NCI-H2227 treated with DMSO at 0.1 percent for 48 hours (cell line): ENCODE measurements around the gene KCNA10.
"Not testable (repeated sequence)": the region's sequence is repeated elsewhere in the genome, so short reads cannot be mapped to it uniquely, and the experiment has no call there.

Source experiments
- DNase-seq: peaks from one replicate; lab custom pipeline; 2025; lab: John Stamatoyannopoulos, UW

KCNA10 gene

GRCh38 chr1:110535985-110536384 is 17.0 kb upstream of the KCNA10 start:
- no peak for DNase-seq

- no peak for DNase-seq
Measured at GRCh38 chr1:110533230-110533629, 14.3 kb upstream of the KCNA10 start.

DNA sequence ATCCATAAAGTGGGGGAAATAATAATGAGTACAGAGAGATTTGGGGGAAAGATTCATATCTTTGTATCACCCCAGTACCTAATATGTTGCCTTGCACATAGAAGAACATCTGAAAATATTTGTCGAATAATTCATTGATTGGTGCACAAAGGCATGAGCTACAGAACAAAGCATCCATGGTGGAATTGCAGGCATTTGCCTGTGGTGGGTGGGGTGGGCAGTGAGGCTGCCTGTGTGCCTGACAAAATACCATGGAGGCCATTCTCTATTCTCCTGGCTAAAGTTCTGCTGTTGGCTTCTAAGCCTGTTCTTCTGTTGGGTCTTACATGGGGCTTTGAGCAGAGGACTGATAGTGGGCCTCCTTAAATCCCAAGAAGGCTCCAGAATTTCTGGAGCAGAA is 10.0 kb upstream of the KCNA10 start:
- no peak for DNase-seq

- DNase-seq, result no peak
Measured at GRCh38 chr1:110526201-110526780, 7.3 kb upstream of the KCNA10 start.

DNA sequence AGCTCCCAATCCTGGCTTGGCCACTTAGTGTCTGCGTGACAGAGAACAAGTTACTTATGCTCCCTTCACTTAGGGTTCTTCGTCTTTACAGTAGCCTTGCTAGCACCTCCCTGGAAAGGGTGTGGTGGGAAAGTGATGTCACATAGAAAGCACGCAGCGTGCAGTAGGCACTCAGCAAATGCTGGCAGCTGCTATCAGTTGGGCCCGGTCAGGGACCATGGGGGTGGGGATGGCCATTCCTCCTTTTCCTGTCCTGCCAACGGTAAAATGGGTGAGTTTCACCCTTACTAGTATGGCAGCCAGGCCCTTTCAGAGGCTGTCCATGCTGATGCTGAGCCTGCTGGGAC is 6.2 kb upstream of the KCNA10 start:
- no peak for DNase-seq

DNA sequence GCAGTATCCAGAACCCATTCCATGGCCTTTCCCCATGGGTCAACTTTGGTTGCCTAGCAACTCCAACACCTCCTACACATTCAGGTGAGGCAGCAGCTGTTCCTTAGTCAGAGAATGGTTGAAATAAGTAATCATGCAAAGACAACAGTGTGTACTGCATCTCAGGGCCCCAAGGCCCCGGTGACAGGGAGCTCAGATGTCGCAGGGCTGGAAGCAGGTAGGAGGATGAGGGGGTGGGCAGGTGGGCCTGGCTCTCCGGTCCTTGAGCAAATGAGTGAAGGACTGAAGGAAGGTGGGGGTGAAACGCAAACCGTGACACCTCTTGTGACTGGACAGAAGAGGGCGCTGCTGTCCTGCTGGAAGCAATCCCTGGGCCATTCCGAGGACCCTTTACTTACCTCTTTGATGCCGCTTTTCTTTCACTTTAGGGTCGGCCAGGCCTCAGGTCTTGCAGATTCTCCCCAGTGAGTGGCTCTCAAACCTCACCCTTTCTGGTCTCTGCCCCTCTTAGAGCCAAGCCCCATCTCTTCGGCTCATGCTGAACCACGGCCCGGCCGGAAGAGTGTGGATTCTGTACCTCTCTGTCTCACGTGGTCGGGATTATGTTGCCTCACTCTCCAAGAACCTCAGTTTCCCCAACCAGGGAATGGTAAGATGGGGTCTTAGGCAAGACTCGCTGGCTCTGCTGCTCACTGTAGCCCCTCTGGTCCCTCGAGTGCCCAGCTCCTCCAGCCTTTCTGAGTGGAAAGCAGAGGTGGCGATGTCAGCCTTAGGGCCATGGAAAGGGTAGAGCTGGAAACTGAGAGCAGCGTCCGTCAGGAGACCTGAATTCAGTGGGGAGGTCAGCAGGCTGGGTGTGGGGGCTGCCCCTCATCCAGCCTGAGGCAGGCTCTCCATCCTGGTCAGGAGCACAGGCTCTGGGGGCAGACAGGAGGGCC is 5.6 kb upstream of the KCNA10 start:
- peak; percentile 77 for DNase-seq

- no peak for DNase-seq
Measured at GRCh38 chr1:110523011-110523410, 4.0 kb upstream of the KCNA10 start.

DNA sequence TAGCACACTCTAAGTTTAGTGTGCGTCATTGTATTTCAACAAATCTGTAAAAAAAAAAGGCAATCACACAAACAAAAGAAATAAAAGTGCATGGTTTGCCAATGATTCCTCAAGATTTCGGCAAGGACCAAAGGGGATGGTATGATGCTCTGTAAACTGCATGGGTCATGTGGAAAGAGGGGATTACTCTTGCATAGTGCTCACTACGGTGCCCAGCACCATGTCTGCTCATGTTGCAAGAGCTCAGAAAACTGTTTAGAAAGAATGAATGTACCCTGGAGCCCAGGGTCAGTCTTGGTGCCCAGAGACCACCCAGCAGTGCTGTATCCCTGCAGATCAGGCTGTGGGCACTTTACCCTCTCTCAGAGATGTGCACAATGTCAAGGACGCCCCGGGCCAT is 3.6 kb upstream of the KCNA10 start:
- no peak for DNase-seq

DNA sequence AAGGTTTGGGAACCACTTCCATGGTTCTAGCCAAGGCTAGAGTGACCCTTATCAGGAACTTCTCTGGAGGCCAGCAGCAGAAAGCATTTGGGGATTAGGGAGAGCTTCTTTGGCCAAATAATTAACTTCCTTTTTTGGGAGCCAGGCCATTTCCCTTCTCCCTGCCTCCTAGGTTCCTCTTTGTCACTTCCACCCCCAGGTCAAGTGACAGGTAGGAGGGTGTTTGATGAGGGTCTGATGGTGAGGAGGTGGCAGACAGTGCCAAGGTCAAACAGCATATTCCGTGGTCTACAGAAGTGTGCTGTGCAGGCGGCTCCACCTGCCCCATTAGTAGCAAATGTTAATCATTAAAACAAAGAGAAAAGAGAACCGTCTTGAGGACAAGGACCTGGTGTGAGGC is 1.9 kb upstream of the KCNA10 start:
- DNase-seq, result no peak

DNA sequence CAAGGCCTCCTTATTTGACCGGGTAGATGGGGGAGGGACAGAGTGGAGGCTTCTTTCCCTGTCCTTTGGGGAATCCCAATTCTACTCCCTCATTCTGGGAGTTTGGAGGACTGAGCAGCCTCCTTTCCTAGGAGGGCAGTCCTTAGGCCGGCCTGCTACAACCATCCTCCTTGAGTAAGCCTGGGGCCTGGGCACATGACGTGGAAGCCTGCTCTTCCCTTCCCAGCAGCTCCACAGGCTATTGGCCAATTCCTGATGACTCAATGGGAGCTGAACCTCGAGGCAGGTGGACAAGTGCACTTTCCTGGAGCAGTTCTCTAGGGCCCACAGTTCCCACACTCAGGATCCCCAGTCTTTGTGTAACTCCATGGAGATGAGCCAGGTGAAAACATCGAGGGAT is 3.1 kb downstream of the KCNA10 start:
- no peak for DNase-seq

DNA sequence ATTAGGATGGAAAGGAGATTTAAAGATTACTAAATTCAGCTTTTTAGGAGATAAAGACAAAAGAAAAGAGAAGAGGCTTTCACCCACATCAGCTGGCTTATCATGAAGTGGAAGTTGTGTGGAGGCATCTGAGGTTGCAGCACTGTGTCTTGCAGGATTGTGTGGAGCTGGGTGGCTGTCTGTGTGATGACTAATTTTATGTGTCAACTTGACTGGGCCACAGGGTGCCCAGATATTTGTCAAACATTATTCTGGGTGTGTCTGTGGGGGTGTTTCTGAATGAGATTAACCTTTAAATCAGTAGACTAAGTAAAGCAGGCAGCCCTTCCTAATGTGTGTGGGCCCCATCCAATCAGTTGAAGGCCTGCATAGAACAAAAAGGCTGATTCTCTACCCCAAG is 3.9 kb downstream of the KCNA10 start:
- DNase-seq, result no peak

GRCh38 chr1:110513511-110513910 is 5.5 kb downstream of the KCNA10 start:
- DNase-seq, result peak; percentile 49

GRCh38 chr1:110511436-110511835 is 7.5 kb downstream of the KCNA10 start:
- no peak for DNase-seq

DNA sequence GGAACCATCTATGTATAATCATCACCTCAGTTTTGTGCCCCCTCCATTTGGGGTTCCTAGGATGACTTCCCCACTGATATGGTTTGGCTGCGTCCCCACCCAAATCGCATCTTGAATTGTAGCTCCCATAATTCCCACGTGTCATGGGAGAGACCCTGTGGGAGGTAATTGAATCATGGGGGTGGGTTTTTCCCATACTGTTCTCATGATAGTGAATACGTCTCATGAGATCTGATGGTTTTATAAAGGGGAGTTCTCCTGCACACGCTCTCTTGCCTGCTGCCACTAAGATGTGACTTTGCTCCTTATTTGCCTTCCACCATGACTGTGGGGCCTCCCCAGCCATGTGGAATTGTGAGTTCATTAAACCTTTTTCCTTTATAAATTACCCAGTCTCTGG is 8.1 kb downstream of the KCNA10 start:
- DNase-seq, result not testable (repeated sequence)

DNA sequence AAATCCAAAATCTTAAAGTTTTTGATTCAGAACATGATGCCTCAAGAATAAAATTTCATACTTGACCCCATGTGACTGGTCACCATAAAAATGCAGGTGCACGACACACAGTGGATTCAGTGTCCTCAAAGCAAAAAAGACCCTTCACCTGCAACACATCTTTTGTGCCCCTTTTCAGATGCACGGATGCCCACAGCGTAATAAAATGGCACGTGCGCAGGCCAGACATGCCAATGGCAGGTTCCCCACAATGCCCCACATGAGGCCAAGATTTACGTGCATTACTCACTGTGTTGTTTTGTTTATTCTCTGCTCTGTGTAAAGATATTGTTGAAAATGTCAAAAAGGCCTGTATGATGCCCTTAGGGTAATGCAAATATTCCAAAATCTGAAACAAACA is 9.3 kb downstream of the KCNA10 start:
- no peak for DNase-seq

GRCh38 chr1:110508028-110508940 is 10.7 kb downstream of the KCNA10 start:
- DNase-seq, result no peak

DNA sequence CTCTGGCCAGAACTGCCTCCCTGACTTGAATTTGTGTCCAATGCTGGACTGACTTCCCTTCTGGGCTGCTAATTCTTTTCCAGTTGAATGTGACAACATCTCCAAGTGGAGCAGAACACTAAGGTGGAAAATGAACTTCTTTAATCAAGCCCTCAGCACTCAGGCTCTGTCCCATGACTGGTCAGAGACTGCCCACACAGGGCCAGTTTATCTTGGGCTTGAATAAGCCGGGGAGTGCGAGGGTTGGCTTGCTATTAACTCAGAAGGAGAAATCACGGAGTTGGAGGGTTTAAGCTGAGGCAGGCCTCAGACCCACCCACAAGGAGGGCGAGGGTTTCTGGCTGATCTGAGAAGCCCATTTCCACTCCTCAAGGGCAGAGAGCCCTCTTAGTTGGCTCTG is 12.4 kb downstream of the KCNA10 start:
- no peak for DNase-seq

GRCh38 chr1:110505596-110505995 is 13.4 kb downstream of the KCNA10 start:
- DNase-seq, result no peak

GRCh38 chr1:110504226-110504625 is 14.7 kb downstream of the KCNA10 start:
- DNase-seq, result no peak

DNA sequence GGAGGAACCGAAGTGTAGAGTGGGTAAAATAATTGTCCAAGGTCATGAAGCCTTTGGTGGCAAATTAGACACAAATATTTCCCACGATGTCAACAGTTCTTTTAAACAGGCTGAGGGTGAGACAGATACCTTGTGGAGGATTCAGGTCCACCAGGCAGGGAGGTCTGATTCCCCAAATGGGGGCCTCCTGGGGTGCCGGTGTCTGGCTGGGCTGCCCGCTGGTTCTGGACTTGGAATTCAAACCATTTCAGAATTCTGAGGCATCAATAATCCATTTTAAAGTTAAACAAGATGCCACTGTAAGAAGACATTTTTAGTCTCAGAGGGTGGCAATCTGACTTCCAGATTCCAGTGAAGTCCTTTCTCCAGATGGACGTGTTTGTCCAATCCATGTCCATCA is 15.5 kb downstream of the KCNA10 start:
- DNase-seq, result no peak

- DNase-seq, result no peak
Measured at GRCh38 chr1:110502402-110503151, 16.4 kb downstream of the KCNA10 start.
